CD4-positive, alpha-beta T cell treated with Interleukin-21 for 1 hour (primary cell): ENCODE measurements around the gene EBF4.

ENCODE experiments used
- DNase-seq: peaks from one replicate; pipeline ENCODE4 v3.0.0-alpha.2; 2020

EBF4 gene

DNA sequence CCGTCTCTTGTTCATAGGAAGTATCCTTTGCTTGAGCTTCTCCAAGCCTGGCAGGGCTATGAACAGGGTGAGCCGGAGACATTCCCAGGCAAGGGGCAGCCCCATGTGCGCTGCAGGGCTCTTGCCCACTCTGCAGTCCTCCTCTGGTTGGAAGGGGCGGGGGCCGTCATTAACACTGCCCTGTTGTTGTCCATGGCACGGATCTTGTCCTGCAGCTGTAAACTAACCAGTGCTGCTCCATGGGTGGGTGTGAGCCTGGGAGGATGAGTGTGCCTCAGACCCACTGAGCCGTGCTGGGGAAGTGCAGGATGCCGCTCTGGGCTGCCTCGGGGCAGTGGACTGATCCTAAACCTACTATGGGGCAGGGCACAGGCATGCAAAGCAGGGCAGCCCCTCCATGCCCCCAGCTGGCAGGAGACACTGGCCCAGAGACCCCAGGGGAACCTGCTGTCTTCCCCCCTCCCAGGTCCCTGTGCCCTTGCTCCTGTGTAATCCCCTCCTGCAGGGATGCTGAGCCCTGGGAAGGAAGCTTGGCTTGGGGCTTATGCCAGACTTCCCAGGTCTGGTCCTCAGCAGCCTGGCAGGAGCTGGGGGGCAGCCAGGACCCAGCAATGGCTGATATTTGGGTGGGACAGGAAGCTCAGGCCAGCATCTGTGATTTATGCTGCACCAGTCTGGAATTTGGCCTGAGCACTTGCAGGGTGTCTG, 8.5 kb downstream of the EBF4 start:
- no peak for DNase-seq

DNA sequence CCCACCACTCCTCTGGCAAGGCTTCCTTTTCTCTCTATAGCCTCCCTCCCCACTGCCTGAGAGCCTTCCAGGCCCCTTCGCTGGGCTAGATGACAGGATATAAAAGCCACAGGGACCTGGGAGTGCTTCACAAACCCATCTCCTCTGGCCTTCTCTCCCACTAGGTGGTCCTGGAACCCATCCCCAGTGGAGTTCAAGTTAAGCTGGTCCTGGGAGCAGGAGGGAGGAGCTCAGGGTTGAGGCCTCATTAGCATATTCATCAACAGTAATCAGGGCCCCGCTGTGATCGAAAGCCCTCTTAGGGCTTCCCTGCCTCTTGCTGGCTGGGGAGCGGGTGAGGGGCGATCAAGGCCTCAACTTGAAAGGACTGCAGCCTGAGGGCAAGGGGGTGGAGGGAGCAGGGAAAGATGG, 9.1 kb downstream of the EBF4 start:
- DNase-seq, result no peak

DNA sequence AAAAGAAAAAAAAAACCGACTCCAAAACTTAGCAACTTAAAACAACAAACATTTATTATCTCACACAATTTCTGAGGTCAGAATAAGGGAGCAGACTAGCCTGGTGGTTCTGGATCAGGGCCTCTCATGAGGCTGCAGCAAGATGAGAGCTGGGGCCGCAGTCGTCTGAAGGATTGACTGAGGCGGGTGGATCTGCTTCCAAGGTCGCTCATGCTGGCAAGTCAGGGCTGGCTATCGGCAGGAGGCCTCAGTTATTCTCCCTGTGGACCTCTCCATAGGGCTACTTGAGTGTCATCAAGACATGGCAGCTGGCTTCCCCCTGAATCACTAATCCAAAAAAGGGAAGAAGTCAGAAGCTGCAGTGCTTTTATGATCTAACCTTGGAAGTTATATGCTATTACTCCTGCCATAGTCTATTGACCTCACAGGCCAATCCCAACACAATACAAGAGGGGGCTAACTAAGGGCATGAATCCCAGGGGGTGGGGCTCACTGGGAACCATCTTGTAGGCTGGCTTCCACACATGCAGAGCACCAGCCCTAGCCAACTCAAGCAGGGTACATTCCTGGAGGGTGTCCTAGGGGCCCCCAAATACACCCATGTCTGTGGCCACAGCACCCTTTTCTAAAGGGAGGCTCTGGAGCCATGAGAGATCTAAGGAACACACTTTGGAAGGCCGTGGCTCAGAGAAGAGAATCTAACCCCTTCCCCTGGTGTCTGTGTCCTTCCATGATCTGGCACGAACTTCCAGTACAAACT, 11.3 kb downstream of the EBF4 start:
- DNase-seq, result no peak

DNA sequence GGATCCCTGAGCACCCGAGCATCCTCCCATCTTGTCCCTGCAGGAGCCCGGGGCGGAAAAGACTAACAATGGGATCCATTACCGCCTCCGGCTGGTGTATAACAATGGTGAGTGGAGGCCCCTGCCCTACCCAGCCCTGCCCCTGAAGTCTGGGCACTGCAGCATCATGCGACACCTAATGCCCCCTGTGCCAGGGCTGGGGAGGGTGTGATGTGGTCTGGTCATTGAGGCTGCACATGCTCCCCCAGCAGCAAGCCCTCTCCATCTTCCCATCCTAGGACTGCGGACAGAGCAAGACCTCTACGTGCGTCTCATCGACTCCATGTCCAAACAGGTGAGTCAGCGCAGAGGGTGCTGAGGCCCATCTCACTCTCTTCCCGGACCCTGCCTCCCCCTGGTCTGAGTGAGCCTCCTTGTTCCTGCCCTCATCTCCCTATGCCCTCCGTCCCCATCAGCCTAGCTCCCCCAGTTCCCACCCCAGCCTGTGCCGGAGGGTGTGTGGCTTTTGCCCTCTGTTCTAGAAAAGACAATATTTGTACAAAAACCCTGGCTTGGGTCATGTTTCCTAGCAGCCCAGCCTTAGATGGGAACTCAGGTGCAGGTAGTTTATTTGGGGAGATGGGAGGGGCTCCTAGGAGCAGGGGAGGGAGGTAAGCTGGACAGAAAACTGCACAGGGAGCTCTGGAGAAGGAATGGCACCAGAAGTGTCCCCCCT, 13.5 kb downstream of the EBF4 start:
- no peak for DNase-seq

DNA sequence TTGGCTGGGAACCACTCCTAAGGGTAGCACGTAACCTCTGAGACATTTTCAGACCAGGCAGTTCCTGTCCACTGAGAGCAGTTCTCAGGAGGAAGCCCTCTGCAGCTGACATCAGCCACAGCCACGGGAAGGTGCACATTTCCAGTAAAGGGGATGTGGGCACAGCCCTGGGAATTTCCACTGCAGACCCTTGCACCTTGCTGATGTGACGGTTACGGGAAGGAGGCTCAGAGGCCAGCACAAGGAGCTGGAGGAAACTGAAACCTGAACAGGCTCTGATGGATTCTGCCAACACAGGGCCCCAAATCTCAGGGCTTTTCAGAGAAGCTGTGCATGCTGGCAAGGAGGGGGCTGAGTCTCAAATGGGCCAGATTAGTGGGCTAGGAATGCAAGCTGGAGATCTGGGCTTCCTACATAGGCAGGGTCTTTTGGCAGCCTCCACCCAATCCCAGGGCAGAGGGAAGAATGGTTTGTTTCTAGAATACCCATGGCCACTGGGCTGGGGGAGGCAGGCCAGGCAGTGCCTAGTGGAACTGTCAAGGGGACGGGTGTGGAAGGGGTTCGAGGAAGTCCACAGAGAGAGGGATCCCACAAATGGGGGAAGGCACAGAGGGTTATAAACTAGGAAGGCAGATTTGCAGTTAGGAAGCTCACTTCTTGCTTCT, 14.2 kb downstream of the EBF4 start:
- DNase-seq, result no peak

DNA sequence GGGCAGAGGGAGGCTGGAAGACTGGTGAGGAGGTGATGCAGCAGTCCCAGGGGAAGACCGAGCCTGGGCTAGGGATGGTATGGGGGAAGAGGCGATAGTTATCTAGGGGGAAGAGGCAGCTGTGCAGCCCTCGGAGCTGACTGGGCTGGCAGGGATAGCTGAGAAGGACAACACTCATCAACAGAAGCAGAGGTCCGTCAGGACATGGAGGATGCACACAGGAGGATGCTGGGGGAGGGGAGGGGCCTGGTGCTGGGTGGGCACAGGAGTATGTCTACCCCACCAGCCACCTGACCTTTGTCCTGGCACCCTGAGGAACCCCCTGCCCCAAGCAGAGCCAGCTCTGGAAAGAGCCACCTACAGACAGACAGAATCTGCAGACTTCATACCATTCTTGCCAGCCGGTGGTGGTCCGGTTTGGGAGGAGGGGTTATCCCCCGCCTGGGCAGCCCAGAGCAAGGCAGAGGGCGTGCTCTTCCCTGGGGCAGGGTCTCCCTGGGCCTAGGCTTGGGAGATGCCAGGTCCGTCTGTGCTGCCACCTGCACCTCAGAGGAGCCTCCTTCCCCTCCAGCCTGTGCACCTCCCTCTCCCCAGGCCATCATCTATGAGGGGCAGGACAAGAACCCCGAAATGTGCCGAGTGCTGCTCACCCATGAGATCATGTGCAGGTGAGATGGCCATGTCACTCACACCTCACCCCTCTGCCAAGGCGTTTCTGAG, 14.9 kb downstream of the EBF4 start:
- no peak for DNase-seq

DNA sequence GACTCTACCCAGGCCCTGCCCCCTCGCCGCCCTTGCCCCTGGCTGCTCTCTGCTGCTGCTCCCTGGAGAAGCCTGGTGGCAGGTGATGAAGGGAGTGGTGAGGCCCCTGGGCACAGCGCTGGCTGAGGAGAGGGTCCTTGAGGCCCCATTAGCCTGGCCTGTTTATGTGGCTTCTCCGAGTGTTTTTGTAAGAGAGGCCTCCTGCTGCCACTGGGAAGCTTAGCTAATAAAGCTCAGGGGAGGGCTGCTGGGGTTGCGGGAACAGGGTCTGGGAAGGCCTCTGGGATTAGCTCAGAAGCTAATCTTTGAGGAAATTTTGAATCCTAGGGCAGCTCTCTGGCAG, 15.5 kb downstream of the EBF4 start:
- no peak for DNase-seq

DNA sequence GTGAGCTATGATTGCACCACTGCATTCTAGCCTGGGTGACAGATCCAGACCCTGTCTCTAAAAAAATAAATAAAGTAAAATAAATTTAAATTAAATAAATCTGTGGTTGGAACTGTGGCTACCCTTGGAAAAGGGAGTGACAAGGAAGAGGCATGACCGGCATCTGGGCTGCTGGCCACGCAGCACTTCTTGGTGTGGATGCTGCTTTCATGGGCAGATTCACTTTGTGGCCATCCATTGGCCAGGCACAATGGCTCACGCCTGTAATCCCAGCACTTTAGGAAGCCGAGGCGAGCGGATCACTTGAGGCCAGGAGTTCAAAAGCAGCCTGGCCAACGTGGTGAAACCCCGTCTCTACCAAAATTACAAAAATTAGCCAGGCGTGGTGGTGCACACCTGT, 16.1 kb downstream of the EBF4 start:
- DNase-seq, result no peak

DNA sequence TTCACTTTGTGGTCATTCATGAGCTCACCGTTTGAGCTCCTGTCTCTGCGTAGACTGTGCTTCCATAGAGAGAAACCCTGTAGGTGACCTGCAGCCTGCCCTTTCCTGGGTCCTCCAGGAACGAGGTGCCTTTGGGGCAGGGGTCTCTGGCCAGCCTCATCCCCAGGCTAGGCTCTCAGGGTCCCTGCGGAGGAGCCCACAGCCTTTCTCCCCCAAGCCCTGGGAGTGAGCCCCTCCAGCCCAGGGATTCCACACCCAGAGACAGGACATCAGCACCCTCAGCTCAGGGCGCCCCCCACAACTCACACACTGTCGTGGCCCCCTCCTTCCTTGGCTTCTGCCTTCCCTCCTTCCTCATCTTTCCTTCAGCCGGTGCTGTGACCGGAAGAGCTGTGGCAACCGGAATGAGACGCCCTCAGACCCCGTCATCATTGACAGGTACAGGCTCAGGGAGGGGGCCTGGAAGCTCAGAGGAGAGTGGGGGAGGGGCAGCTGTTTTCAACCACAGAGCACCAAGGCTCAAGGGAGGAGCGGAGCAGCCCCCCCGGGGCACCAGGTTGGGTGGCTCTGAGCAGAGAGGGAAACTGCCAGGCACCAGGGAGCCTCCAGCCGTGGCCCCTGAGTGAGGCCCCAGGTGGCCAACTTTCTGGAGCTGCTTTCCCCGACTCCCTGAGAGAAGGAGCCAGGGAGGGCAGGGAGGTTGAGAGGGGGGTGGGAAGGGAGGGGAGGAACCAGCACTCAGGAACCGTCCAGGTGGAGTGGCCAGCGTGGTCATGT, 16.8 kb downstream of the EBF4 start:
- DNase-seq, result no peak

DNA sequence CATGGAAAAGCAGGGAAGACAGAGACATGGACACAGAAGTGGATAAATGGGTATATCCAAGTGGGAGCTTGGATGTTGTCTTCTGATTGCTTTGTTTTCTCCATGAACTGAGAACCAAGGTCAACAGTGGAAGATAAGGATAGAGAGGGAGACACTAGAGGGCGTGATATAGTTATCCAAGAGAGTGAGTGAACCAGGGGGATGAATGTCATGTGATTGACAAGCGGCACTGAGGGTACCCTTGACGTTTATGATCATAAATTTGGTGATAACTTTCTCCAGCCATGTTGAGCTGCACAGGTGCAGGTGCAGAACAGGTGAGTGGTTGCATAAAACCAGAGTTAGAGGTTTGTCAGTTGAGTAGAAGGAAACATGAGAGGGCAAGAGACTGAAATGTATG, 20.7 kb downstream of the EBF4 start:
- DNase-seq, result peak; percentile 66

DNA sequence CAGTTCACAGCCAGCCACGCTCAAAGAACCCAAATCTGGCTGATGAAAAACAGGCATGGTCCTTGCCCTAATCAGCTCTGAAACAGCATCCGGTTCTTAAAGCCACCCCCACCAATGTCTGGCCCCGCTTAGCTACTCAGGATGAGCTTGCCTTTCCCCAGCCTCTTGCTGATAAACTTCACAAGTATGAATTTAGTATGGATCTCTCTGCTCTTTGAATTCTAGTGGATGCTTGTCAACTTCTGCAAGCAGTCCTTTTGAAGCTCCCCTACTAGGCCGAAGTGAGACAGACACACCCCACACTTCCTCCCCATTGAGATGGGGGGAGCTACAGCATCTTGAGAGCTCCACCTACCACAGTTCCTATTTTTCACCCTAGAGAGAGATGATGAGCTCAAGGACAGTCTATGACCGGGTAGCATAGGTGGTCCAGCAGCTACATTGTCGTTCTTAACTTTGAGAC, 36.7 kb downstream of the EBF4 start:
- peak; percentile 56 for DNase-seq

DNA sequence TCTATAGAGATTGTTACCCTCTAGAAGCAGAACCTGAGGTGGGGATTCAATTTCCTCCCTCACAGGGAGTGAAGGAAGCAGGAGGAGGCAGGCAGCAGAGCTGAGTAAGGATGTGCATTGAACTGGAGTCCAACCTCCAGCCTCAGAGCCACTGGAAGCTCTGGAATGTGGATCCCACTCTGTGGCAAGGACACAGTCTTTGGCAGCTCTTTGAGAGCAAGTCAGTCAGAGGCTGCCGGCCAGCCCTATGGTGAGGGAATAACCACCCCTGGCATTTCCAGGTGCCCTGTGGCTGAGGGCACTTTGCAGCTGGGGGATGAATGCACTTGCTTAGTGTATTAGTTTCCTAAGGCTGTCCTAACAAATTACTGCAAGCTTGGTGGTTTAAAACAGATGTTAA, 37.2 kb downstream of the EBF4 start:
- no peak for DNase-seq

DNA sequence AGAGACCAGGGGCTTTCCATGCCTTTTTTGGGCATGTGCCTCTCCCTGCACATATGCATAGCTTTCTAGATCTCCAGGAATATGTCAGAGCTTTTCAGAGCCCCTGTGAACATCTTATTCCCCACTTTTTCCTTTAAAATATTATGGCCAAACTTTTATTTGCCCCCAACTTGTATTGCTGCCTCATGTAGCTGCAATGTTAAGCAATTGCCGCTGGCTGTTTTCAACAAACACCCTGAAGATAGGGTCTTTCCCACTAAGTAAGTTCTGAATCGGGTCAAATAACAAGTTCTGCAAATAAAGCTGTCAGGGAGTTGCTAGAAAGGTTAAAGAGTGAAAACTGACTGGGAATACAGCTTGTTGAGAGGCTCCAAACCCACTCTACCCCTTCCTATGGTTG, 42.3 kb downstream of the EBF4 start:
- no peak for DNase-seq

DNA sequence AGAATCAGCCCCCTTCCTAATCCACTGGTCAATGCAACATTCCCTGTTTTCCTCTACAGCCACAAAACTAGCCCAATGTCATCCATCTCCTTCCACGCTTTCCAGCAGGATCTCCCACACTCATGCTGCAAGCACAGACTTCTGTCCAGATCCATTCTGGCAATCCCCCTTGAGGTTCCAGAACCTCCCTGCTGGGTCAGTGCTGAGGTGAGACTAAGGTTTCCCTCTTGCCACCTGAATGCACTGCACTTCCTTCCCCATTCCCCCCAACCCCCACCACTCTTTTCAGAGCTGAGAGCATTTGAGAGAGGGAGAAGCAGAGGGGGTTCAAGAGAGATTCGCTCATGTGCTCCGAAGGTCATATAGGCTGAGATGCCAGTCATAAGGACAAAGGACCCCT, 43.9 kb downstream of the EBF4 start:
- no peak for DNase-seq

DNA sequence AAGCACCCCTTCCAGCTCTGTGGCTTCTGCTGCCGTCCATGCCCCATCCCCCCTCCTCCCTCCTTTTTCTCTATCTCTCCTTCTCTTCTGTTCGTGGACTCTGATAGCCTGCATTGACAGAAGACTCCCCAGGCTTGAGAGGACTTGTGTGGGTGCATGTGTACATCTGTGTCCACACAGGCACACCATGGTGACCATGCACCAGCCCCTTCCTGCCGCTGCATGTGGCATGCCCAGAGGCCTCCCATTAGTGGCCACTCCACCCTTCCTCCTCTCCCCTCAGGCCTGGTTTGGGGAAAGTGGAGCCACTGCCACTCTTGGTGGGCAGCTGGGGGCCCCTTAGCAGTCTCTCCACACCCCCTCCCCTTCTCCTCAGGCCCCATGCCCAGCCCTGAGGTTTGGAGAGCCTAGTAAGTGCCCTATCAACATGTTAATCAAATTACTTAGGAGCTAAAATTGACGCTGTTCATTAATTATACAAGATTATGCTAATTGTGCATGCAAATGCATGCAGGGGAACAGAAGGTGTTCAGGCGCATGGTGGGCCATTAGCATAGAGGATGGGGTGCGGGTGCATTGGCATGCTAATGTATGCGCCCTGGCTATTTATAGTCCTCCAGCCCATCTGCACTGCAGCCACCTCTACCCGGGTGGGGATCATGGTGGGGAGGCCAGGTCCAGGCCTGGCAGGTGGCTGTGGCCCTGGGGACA, 45.9 kb downstream of the EBF4 start:
- DNase-seq, result no peak

DNA sequence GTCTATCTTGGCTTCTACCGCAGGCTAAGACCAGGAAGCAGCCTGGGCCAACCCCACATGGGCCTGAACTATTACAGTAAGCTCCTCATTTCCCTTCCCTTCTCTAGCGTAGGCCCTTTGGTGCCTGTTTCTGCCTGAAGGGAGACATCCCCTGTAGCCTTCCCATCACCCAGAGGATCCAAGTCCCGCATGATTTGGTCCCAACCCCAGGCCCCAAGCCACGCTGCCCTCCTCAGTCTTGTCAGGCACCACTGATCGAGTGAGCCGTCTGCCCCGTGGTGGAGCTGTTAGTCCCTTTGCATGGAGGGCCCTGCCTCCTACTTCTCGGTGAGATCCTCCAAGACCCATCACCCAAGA, 46.4 kb downstream of the EBF4 start:
- DNase-seq, result no peak

DNA sequence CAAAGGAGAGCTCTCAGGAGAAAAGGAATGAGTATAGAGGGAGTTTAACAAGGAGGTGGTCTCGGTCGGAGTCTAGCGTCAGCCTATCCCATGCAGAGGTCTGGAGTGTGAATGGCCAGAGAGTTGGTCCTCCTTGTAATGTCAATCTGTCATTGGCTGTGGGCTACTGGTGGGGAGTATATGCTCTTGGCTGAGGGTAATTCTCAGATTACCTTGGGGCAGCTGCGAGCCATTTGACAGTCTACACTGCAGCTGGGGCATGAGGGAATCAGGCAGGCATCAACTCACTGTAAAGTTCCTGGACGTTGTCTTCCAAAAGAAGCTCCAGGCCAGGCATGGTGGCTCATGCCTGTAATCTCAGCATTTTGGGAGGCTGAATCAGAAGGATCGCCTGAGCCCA, 48.1 kb downstream of the EBF4 start:
- DNase-seq, result no peak

DNA sequence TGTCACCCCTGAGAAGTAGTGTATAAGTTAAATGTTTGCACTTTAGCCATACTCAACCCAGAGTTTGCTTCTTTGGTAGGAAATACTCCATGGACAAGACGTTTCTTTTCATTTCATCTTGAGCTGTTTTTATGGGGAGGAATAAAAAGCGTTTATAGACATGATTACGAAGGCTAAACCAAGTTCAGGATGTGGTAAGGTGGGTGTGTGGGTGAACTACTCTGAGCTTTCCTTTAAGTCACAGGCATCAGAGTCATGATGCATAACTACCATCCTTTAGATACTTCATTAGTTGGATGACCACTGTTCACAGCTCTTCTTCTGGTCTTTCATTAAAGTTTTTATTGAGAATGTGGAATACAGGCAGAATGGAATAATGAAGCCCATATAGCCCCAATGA, 48.9 kb downstream of the EBF4 start:
- DNase-seq, result peak; percentile 64

DNA sequence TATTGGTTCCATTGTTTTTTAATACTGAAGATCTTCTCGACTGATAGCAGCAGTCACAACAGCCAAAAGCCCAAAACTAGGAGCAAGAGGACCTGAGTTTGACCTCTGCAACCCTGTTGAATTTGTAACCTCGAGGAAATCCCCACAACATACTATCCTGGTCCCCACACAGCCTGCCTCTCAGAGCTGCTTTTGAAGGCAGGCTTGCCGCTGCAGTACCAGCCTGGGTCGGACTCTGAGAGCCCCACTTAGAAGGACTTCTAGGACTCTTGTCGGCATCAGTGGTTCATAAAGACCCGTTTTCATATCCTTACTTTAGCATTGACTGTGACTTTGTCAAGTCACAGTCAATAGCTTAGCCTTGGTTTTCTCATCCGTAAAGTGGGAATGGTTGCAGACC, 49.3 kb downstream of the EBF4 start:
- DNase-seq, result peak; percentile 15

DNA sequence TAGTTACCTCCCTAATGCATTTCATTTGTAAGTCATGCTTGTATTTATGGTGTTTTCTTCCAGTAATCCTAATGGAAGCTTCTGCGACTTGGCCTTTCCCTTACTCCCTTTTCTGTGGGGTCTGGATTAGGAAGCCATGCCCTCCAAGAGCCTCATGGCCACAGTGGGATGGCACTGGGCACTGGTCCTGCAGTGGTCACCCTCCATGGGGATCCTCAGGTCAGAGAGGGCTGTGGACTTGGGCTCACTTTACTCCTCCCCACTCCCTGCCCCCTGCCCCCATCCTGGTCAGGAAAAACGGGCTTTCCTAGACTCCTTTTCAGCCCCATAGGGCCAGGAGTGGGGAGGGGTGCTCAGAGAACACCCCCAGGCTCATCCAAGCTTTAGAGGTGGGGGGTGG, 49.9 kb downstream of the EBF4 start:
- DNase-seq, result no peak

DNA sequence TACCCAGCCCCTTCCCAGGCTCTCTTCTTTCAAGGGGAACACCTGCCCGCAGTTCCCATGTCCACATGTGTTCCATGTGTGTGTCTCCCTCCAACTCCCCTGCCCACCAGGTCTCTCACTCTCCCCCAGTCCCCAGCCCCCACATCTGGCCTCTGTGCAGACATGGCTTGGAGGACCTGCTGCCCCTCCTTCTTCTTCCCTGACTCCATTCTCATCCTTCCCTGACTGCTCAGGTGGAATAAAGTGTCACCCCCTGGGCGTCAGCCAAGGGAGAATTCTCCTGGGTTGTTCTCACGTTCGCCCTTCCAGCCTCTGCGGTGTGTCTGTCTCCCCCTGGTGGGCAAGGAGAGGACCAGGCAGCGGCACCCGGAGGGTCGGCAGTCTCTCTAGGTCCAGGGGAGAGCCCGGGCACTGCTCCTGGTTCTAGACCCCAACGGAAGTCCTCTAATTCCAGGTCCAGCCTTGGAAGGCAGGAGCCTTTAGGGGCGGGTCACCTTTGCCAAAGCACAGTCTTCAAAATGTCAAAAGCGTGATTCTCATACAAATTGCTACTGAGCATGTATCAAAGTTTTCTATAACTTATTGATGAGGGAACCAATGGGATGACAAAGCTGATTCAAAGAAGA, 50.5 kb downstream of the EBF4 start:
- DNase-seq, result peak; percentile 81
